GM19099 (cell line): ENCODE data around the gene HIC1.

Source experiments
- POLR2A ChIP-seq: IDR thresholded peaks from 3 replicates; pipeline ENCODE4 v1.6.1; 2011; ENCODE audit warnings: low read depth; ENCODE audit not compliant: insufficient read length; ENCODE audit errors: extremely low read depth

HIC1 gene, protein sequence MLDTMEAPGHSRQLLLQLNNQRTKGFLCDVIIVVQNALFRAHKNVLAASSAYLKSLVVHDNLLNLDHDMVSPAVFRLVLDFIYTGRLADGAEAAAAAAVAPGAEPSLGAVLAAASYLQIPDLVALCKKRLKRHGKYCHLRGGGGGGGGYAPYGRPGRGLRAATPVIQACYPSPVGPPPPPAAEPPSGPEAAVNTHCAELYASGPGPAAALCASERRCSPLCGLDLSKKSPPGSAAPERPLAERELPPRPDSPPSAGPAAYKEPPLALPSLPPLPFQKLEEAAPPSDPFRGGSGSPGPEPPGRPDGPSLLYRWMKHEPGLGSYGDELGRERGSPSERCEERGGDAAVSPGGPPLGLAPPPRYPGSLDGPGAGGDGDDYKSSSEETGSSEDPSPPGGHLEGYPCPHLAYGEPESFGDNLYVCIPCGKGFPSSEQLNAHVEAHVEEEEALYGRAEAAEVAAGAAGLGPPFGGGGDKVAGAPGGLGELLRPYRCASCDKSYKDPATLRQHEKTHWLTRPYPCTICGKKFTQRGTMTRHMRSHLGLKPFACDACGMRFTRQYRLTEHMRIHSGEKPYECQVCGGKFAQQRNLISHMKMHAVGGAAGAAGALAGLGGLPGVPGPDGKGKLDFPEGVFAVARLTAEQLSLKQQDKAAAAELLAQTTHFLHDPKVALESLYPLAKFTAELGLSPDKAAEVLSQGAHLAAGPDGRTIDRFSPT

DNA sequence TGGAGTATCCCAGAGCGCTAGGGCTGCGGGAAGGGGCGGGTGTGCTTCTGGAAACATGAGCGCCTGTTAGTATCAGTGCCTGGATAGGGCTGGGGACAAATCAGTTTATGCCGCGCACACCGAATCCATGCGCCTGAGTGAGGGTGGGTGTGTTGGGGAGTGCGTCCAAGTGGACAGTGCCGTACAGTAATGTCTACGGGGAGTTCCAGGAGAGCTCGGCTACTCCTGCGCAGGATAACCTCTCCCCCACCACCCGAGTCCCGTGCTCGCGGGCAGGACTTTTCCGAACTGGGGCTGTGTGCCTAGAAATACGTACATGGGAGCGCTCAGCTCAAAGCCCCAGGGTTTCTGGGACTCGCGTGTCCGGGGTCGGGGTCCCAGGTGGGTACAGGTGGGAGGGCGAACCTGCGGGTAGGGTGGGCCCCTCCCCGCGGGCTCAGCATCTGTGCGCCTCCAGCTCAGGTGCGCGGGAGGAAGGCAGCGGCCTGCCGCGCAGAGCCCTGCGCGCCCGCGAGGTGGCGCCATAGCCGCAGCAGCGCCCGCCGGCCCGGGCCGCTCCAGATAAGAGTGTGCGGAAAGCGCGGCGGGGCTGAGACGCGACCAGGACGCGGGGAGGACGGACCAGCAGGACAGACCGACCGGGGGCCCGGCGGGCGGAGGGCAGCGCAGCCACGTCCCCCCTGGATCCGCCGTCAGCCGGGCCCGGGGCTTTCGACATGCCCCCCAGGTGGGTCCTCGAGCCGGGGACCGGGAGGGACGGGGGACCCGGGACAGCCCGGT is at the start of gene HIC1:
Gene HIC1, plus strand, starts transcription at position 592 of the 780 bp plus-strand sequence. CDS start 1,588 bp downstream, outside the sequence.
- peak; percentile 81 for TF ChIP-seq POLR2A

DNA sequence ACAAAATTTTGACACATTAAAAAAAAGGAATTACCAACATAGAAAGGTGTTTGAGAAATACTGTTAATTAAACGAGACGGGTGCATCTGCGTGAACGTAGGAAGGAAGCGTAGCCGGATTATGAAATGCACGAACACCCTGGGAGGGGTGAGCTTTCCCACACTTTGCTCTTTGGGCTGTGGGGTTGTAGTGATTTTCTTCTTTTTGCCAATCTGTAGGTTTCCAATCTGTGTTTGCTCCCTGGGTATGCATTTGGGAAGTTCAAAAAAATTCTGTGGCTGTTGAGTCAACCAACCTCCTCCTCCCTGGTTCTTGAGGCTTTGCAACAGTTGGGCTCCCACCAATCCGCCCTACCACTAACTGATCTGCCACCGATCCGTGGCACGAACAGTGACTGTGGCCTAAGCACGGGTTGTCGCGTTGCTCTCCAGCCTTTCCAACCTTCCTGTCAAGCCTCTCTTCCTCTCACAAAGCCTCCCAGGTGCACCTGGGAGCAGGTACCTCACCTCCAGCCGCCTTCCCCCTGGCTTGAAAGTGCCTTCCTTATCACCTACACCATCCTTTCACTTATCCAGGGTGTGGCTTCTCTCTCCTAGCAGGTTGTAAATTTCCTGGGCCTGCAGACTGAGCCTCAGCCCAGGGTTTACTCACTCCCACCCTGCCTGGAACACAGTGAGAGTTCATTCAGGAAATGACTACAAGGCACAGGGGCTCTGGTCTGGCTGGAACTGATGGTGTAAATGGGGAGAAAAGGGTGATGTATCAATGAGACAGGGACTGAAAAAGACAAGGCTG is 46.4 kb upstream of the HIC1 start:
- TF ChIP-seq POLR2A: no peak

DNA sequence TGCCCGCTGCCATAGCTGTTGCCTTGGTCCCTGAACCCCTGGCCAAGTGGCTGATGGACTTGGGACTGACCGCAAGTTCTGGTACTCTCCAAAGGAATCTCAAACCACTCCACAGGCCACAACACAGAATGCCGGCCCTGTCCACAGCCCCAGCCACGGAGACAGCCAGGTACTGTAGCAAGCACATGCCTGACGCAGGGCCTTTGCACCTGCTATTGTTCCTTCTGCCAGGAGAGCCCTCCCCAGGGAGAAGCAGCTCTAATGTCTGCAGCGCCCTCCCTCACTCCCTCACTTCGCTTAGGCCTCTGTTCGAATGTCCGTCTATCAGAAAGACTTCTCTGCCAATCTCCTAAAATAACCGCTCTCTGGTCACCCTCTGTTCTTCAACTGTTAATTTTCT is 45.2 kb upstream of the HIC1 start:
- no peak for TF ChIP-seq POLR2A

DNA sequence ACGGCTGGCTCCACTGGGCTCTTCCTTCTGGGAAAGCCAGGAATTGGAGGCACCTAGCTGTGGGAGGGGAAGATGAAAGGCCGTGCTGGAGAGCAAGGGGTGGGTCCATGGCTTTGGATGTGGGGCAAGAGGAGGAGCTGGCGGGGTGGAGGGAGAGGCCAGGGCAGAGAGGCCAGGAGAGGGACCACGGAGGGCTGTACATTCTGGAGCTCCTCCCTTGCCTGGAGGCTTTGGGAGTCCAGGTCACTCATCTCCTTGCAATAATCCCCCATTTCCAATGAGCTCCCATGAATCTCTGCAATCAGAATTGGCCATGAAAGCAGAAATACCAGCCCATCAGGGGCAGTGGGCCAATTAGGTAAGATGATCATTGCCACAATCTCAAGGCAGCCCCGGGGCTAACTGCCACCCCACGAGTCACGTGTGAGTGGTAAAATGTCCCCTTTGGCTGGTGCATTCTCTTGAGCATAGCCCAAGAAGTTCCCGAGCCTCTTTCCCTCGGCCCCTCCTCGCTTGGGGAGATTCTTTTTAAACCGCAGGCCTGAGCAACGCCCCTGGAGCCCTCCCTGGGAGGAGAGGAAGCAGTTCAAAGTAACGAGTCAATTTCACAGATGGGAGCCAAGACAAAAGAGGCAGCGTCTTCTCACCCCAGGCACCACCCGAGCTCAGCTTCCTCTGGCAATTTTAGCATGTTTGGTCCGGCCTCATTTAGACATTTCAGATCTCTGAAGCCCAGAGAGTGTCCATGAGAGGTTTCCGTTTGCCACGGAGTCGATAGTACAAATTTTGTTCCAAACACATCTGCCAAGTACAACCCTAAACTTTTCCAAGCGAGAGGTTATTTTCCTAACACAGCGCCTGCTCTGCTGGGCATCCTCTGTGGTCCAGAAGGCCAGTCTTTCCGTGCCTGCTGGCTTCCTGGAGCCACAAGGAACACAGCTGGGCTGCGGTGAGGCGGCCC is 43.2 kb upstream of the HIC1 start:
- no peak for TF ChIP-seq POLR2A

DNA sequence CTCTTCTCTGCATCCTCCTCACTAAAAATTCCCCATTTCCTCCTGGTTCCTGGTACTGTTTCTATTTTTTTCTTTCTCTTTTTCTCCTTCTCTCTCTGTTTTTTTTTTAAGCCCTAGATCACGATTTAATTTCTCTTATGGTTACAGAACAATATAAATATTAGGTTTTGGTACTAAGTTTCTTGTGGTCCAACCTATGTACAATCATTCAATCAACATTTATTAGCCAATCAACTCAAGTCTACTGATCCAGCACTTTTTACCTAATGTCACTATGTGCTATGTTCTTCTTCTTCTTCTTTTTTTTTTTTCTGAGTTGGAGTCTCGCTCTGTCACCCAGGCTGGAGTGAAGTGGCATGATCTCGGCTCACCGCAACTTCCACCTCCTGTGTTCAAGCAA is 42.4 kb upstream of the HIC1 start:
- no peak for TF ChIP-seq POLR2A

DNA sequence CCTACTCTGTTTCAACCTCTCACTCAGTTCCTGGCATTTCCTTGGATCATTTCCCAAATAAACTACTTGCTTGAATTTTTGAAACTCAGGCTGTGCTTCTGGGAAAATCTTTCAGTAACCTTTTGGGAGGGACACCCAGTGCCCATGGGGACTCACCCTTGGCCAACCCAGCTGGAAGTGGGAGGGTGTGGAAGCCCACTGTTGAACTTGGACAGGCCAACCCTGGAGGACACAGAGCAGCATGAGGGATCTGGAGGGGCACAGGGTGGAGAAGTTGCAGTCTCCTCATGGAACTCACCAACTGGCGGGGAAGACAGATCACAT is 40.9 kb upstream of the HIC1 start:
- no peak for TF ChIP-seq POLR2A

DNA sequence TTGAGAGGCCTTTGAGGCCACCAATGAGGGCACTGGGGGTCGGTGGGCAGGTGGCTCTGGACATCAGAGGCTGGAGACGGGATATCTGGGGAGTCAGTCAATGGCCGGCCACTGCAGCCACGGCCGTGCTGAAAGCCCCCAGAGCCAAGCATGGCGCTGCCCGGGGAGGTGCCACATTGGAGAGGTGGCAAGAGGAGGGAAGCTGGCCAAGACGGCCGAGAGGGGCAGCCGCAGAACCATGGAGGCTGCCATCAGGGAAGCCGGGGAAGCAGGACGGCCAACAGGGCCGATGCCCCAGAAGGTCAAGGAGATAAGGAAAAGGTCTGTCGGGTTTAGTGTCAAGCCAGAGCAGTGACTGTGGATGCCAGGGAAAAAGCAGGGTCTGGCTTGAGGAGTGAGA is 39.6 kb upstream of the HIC1 start:
- no peak for TF ChIP-seq POLR2A

DNA sequence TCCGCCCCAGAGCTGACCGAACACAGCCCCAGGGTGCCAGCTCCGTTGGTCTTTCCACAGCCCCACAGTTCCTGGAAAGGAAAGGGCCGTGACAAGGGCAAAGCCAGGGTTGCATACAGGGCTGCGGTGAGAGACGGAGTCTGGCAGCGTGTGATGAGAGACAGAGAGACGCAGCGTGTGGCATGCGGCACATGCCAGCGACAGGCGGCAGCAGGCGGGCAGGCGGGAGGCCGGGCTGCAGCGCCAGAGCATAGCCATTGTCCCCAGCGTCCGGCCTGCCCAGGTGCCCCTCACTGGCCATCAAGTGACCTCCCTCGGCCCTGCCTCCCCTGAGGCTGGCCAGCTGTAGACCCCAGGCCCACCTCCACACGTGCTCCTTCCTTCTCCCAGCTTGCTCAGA is 38.4 kb upstream of the HIC1 start:
- no peak for TF ChIP-seq POLR2A

DNA sequence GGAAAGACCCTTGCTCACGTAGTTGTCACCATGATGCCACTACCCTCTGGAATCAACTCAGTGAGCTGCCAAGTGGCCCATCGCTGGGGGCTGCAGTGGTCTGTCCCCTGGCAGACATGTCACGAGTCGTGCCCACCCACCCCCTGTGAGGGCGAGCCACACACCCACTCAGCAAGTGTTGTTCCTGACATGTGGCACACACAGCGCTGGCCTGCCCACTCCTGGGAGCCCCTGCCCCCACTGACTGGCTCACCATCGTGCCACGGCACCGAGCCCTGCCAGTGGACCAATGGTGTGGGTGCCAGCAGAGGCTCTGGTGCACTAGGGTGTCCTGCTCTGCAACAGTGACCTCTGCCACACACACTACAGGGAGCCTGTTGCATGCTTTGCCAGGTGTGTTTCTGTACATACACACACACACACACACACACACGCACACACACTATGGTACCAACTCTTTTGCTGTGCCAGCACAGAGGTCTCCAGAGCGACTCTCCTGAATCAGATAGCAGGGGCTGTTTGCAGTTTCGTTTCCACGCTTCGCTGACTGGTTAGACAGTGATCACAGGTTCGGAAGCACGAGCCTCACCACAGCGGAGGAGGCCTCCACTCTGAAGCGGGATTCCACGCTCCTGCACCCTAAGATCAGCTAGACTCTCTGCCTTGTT is 37.5 kb upstream of the HIC1 start:
- no peak for TF ChIP-seq POLR2A

DNA sequence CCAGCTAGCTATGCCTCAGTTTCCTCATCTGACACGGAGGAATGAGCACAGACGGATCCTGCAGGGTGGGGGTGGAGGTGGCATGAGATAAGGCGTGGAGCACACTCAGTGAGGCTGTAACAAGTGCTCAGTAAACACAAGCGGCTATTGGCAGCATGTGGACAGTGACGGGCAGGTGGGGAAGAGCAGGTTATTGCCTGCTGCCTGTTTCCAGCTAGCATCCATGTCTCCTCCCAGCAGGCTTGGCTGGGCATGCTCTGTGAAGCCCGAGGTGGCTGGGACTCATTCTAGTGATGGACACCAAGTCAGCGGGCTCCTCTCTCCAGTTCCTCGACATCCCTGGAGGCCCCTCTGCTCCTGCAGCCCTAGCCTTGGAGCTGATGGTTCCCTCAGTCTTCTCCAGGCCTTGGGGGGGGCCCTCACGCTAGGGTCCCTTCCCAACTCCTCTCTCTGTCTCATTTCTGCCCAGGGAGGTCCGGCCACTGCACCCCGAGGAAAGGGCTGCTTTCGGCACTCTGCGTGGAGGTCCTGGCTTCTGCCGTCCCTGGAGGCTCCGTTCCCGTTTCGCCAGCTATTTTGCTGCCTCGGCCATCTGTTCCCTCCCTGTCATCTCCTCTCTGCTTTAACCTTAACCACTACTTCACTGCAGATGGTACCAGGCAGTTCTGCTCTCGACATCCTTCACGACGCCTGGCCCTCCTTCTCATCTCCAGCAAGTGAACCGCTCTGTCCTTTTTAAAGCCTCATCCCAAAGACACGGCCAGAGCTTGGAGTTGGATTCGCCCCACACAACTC is 36.0 kb upstream of the HIC1 start:
- TF ChIP-seq POLR2A: no peak

DNA sequence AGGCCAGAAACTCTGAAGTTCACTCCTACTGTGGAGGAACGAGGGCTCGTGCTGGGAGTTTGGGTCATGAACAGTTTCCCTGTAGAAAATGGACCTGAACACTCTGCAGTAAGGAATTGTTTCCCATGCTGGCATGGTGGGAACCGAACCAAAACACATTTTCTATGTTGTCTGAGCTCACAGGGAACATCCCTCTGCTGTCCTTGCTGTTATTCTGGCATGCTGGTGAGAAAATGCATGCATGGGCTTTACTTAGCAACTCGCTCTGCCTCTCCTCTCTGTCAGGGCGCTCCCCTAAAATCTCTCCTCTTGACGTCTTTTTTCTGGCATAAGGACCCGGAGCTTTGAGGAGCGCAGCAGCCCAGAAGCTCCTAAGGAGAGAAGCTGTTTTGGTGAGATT is 35.2 kb upstream of the HIC1 start:
- TF ChIP-seq POLR2A: no peak

DNA sequence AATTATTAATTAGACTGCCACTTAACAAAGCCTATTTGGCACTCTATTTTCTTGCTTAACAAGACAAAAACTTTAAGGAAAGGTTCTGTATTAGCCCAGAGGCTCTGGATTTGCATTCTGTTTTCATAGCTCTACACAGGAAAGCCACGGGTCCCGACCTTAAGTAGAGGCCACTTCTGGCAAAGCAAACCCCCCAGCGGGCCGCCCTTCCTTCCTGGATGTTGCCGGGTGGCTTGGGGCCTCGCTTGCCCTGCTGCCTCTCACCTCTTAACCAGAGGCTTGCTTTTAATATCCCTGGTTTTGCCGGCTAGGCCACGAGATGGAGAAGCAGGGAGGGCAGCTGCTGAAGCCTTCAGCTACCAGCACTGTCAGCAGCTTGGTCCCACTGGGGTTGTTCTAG is 34.2 kb upstream of the HIC1 start:
- no peak for TF ChIP-seq POLR2A

DNA sequence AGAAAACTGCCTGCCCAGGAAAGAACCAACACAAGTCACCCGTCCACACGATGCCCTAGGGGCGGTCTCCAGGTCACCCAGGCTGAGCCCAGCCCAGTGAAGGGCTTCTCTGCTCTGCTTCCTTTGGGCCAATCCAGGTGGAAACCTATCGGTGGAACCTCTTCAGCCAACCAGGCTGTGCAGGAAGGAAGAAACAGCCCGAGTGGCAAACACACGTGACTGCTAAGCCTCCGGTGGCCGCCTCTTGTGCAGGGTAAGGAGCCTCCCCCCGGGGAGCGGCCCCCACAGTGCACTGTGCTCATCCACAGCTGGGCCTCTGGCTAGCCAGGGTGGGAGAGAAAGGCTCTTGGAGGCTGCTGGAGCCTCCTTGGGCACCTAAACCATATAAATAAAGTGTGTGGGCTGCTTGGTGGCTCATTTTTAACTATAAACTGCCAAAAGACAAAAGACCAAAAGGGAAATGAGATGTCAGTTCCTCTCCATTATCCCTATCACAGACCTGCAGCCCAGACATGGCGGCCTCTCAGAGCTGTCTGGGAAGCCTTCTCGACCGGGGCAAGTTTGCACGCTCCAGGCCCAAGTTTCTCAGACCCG is 32.2 kb upstream of the HIC1 start:
- TF ChIP-seq POLR2A: no peak

DNA sequence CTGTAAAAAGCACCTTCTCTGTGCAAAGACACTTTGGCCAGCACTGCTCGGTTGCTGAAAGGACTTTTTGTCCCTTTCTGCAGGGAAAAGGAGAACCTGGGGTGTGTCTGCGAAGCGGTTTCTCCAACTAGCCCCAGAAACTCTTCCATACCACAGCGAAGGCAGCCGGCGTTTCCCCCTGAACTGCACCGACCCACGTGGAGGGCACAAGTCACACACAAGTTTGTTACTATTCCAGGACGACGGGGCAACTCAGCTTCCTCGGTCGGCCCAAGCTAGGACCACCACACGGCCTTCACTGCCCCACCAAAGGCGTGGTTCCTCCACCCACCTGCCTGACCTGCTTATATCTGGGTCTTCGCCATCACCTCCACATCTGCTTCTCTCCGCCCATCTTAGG is 31.6 kb upstream of the HIC1 start:
- TF ChIP-seq POLR2A: no peak
